C4-2B (cell line): ENCODE results near the gene CD36.

Experiments used
- H3K27ac ChIP-seq: fragments of 450-650 bp; 2 replicates; pipeline ENCODE4 v1.5.1; 2017
- ZFX ChIP-seq: fragments of 450-650 bp; IDR thresholded peaks from 2 replicates; pipeline ENCODE4 v1.6.1; 2017
- TF ChIP-seq, protein P1 (sequence below): fragments of 450-650 bp; conservative IDR thresholded peaks from 2 replicates; pipeline ENCODE4 v1.5.1; 2017; ENCODE audit warnings: mild to moderate bottlenecking

Gene CD36

DNA sequence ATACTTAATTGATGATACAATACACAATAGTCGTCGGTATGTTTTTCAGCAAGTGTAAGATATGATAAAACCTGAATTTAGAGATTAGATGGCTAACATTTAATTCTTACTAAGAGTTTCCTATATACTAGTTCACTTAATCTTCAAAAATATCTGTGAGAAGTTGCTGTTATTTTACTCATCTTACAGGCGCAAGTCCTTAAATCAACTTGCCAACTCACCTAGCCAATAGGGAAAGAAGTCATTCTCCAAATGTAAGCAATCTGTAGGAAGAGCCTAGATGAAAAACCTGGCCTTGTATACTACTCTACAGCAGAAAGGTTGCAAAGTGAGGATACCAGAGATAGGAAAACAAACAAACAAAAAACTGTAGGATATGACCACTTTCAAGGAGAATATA, 10.6 kb downstream of the CD36 start:
- TF ChIP-seq, protein P1, sequence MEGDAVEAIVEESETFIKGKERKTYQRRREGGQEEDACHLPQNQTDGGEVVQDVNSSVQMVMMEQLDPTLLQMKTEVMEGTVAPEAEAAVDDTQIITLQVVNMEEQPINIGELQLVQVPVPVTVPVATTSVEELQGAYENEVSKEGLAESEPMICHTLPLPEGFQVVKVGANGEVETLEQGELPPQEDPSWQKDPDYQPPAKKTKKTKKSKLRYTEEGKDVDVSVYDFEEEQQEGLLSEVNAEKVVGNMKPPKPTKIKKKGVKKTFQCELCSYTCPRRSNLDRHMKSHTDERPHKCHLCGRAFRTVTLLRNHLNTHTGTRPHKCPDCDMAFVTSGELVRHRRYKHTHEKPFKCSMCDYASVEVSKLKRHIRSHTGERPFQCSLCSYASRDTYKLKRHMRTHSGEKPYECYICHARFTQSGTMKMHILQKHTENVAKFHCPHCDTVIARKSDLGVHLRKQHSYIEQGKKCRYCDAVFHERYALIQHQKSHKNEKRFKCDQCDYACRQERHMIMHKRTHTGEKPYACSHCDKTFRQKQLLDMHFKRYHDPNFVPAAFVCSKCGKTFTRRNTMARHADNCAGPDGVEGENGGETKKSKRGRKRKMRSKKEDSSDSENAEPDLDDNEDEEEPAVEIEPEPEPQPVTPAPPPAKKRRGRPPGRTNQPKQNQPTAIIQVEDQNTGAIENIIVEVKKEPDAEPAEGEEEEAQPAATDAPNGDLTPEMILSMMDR, result no peak
- no peak for TF ChIP-seq ZFX
- H3K27ac ChIP-seq, result no peak overlapping the region

DNA sequence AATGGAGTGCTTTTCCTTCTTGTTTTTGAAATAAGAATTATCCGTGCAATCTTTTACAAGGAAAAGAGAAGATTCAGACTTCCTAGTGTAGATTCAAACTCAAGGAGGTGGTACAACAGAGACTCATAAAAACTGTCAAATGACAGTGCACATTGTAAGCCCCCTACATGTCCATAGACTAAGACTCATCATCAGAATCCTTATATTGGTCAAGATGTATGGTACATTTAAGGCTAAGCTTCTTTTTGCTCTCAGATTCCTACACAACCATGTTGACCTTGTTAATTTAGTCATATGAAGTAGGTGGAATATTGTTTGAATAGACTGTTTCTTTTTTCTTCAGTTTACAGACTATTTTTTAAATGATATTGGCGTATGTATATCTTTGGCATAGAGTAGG, 11.6 kb downstream of the CD36 start:
- no peak for TF ChIP-seq ZFX
- TF ChIP-seq, protein P1, result no peak
- H3K27ac ChIP-seq, result no peak overlapping the region

DNA sequence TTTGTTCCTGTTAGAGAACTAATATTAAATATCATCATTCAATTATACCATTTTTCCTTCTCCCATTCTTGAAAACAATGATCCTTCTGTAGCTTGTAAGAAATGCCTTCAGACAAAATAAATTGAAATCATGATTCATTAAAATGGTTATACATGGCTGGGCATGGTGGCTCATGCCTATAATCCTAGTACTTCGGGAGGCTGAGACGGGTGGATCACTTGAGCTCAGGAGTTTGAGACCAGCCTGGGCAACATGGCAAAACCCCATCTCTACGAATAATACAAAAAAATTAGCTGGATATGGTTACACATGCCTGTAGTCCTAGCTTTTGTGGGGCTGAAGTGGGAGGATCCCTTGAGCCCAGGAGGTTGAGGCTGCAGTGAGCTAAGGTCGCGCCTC, 13.0 kb downstream of the CD36 start:
- TF ChIP-seq ZFX, result no peak
- TF ChIP-seq, protein P1, result no peak

DNA sequence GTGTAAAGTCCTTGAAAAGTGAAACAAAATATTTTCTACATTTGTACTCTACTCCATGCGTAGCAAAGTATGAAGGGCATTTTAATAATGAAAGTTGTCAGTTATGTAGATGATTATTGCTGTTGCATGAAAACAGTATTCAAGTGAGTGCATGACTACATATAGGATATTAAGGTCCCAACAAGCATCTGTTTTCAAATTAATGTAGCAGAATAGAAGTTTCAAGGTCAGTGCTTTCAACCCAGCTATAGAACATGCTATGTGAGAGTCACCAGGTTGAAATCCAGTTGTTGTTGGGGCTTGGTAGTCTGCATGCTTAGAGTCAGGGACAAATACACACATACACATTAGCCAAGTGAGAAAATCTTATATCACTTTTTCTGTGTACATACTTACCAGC, 14.8 kb downstream of the CD36 start:
- H3K27ac ChIP-seq, result no peak overlapping the region

More for the DNA sequence above, 13.0 kb downstream of the CD36 start:
- H3K27ac ChIP-seq, result no peak overlapping the region

DNA sequence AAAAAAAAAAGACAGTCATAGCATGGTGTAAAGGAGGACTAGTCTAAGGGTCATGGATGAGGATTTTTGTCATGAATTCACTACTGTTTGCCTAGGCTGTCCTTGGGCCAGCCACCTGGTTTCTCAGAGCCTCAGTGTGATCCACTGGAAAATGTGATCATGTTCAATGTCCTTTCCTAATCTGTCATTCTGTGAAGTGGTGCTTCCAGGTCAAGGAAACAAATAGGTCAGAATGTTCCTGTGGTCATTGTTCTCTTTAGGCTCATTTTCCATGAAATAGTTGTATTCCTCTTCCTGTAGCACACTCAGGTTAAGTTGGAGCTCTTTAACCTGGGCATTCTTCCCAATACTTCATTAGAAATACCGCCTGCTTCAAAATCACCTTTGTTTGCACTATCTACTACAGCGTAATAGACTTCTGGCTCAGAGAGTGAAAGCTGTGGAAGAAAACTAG, 16.5 kb downstream of the CD36 start:
- H3K27ac ChIP-seq, result no peak overlapping the region
- TF ChIP-seq, protein P1, result no peak
- no peak for TF ChIP-seq ZFX

More for the DNA sequence above, 14.8 kb downstream of the CD36 start:
- TF ChIP-seq ZFX, result no peak
- TF ChIP-seq, protein P1, result no peak

DNA sequence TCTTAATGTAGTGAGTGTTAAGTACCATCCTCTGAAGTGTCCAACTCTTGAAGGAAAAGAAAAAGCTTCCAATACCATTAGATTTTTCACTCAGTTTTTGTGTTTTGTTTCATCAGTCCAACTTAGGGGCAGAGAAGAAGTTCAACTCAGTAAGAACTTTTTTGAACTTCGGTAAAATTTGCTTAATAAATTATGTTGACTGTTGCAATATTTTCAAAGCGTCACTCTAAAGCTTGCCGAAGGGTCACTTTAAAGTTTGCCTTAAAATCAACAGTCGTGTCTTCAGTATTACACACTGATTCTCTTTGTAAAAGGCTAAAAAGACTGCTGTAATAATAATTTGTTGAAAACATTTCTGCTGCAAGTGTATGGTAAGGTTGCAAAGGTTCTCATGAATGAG, 17.6 kb downstream of the CD36 start:
- TF ChIP-seq ZFX, result no peak
- TF ChIP-seq, protein P1, result no peak
- no peak overlapping the region for H3K27ac ChIP-seq

DNA sequence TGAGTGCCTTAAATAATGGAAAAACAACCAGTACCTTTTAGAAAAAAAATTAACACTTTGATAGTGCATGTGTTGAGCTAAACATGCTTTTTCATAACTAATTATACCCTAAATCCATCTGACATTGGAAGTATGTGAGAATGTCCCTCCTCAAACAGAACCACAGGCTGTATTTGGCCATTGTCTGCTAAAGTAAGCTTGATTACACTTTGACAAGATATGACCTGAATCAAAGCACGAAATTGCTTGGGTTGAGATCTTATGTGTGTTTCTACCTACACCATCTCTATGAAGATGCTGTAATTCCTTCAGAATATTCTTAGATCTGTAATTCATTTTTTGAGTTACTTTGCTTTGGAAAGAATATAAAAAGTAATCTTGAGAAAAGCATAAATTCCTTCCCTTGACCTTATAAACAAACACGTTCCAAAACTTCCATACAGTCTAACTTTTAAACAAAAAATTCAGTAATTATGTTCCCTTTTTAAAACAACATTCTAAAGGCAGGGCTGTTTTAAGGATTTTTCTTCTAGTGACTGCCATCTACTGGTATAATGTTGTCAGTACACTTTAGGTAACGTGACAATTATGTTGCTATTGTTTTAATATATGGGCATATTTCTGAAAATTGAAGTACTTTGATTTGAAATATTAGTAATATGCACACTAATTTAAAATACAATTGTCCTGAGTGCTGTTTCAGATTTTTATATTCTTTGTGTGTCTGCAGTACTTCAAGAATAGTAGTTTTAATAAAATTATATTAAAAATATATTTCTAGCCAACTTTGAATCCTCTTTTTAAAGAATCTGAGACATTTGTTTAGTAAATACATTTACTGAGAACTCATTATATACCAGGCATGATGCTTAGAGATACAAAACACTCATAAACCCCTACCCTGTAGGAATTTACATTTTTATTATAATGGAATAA, 20.9 kb downstream of the CD36 start:
- H3K27ac ChIP-seq, result no peak overlapping the region
- TF ChIP-seq ZFX, result no peak
- TF ChIP-seq, protein P1, result peak; percentile 88
